Smooth muscle cell (in vitro differentiated cells): ENCODE measurements around the gene MAPRE2. TPM values are rescaled to one million over a fixed set of nuclear protein-coding genes. Genes with fewer than 3 reads are reported as not detected.

Experiments used
- DNase-seq: peaks from one replicate; lab custom pipeline; 2025; ENCODE audit not compliant: unreplicated experiment; lab: John Stamatoyannopoulos, UW
- H2AFZ ChIP-seq: fragments of 200-600 bp; sonication (generic); 2 replicates; pipeline ENCODE4 v1.6.0; 2016; ENCODE audit warnings: antibody characterized with exemption, low read depth, mild to moderate bottlenecking
- H3F3A ChIP-seq: fragments of 200-600 bp; sonication (generic); 2 replicates; pipeline ENCODE4 v1.6.0; 2017; ENCODE audit warnings: antibody characterized with exemption, low read depth
- H3K27ac ChIP-seq: fragments of 200-600 bp; sonication (generic); 2 replicates; pipeline ENCODE4 v1.5.1; 2016; ENCODE audit warnings: low read depth, mild to moderate bottlenecking
- H3K27me3 ChIP-seq: fragments of 200-600 bp; sonication (generic); 2 replicates; pipeline ENCODE4 v1.6.1; 2016; ENCODE audit warnings: low read depth, mild to moderate bottlenecking
- H3K36me3 ChIP-seq: fragments of 200-600 bp; sonication (generic); 2 replicates; pipeline ENCODE4 v1.5.1; 2016; ENCODE audit warnings: low read depth
- H3K4me1 ChIP-seq: fragments of 200-600 bp; sonication (generic); 2 replicates; pipeline ENCODE4 v1.5.1; 2016; ENCODE audit warnings: low read depth
- H3K4me2 ChIP-seq: fragments of 200-600 bp; sonication (generic); 2 replicates; pipeline ENCODE4 v1.6.0; 2016; ENCODE audit warnings: mild to moderate bottlenecking
- H3K4me3 ChIP-seq: fragments of 200-600 bp; sonication (generic); 2 replicates; pipeline ENCODE4 v1.5.1; 2016; ENCODE audit warnings: mild to moderate bottlenecking
- H3K79me2 ChIP-seq: fragments of 200-600 bp; sonication (generic); 2 replicates; pipeline ENCODE4 v1.6.0; 2016; ENCODE audit warnings: low read depth, mild to moderate bottlenecking
- H3K9ac ChIP-seq: fragments of 200-600 bp; sonication (generic); 2 replicates; pipeline ENCODE4 v1.6.0; 2016; ENCODE audit warnings: low read depth
- H3K9me3 ChIP-seq: fragments of 200-600 bp; sonication (generic); replicated peaks from 2 replicates; pipeline ENCODE4 v1.5.1; 2016; ENCODE audit warnings: low read depth
- H4K20me1 ChIP-seq: fragments of 200-600 bp; sonication (generic); 2 replicates; pipeline ENCODE4 v1.6.0; 2016; ENCODE audit warnings: low read depth
- WGBS: methylation state at CpG from one replicate; pipeline ENCODE4 v1.1.7; 2016; ENCODE audit warnings: low lambda C conversion rate; 5-methylcytosine and 5-hydroxymethylcytosine counted together
- polyA plus RNA-seq: library from polyadenylated mRNA; unstranded; fragments of >200 nt; fragmentation: Nextera tagmentation; extraction: Ambion mirVana; gene quantifications from 2 replicates; pipeline ENCODE4 v1.2.1, GENCODE V29; 2016
- total RNA-seq: library from RNA; depleted of rRNA; stranded (reverse); fragments of >200 nt; gene quantifications from 2 replicates; pipeline ENCODE4 v1.2.3, GENCODE V29; 2014
- TF ChIP-seq, protein P1 (sequence below): fragments of 200-600 bp; sonication (generic); IDR thresholded peaks from 2 replicates; pipeline ENCODE4 v1.5.1; 2017; ENCODE audit warnings: borderline replicate concordance, mild to moderate bottlenecking, antibody characterized with exemption; ENCODE audit not compliant: insufficient read depth, poor library complexity, severe bottlenecking

MAPRE2 gene
- total and polyA plus RNA-seq, 2 experiments from 2014 or later: 11.2 to 21.8 TPM

DNA sequence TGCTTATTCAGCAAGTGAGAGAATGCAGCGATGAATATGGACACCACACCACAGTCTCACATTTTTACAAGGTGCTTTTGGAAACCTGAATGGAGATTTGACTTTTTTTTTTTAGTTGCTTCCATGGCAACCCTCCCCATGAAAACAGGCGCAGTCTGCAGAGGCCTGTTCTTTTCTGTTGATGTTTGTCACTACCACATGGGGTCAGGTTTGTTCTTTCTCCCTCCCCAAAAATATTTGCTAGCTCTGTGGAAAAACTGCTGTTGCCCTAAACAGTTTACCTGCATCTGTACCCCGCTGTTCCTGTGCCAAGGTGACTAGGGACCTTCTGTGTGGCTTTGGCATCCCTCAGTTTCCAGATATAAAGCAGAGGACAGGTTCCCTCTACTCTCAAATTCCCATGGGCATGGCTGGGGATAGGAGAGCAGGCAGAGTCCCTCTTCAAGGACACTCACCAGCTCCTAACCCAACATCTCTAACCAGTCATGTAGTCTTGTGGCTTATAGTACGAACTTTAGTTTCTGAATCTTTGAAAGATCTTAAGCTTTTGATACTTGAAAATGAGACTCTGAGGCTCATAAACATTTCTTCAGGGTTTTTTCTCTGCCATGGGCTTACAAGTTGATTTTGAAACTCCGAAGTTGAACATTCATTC is 14.7 kb upstream of the MAPRE2 start:
- Histone ChIP-seq H3K27ac (no peak overlapping the region), H3K4me3 (no peak overlapping the region), H3K9me3 (no peaks in the 10 kb centered on the region), H4K20me1 (no peaks in the 10 kb centered on the region), H3K36me3 (no peaks in the 10 kb centered on the region), H3F3A (no peaks in the 10 kb centered on the region), H3K27me3 (no peaks in the 10 kb centered on the region), H2AFZ (no peak overlapping the region), H3K4me1 (no peaks in the 10 kb centered on the region), H3K4me2 (no peak overlapping the region), H3K9ac (no peak overlapping the region), H3K79me2 (no peaks in the 10 kb centered on the region)
- WGBS: 83% methylated on average over 5 of the region's 5 CpGs
- no peak for DNase-seq
- TF ChIP-seq, protein P1, sequence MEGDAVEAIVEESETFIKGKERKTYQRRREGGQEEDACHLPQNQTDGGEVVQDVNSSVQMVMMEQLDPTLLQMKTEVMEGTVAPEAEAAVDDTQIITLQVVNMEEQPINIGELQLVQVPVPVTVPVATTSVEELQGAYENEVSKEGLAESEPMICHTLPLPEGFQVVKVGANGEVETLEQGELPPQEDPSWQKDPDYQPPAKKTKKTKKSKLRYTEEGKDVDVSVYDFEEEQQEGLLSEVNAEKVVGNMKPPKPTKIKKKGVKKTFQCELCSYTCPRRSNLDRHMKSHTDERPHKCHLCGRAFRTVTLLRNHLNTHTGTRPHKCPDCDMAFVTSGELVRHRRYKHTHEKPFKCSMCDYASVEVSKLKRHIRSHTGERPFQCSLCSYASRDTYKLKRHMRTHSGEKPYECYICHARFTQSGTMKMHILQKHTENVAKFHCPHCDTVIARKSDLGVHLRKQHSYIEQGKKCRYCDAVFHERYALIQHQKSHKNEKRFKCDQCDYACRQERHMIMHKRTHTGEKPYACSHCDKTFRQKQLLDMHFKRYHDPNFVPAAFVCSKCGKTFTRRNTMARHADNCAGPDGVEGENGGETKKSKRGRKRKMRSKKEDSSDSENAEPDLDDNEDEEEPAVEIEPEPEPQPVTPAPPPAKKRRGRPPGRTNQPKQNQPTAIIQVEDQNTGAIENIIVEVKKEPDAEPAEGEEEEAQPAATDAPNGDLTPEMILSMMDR: no peak

DNA sequence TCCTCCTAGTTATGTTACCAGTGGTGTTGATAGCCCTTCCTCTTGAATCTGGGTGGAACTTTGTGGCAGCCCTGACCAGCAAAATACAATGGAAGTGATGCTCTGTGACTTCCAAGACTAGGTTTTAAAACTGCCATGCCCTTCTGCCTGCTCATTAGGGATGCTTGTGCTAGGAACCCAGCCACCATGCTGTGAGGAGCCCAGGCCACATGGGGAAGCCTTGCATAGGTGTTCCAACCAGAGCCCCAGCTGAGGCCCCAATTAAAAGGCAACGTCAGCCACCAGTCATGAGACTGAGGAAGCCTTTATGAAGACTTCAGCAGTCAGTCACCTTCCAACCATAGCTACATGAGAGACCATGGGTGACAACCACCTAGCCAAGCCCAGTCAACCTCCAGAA is 14.0 kb upstream of the MAPRE2 start:
- H3K4me2 ChIP-seq: no peak overlapping the region
- WGBS: 89% methylated on average over 1 of the region's 1 CpG

DNA sequence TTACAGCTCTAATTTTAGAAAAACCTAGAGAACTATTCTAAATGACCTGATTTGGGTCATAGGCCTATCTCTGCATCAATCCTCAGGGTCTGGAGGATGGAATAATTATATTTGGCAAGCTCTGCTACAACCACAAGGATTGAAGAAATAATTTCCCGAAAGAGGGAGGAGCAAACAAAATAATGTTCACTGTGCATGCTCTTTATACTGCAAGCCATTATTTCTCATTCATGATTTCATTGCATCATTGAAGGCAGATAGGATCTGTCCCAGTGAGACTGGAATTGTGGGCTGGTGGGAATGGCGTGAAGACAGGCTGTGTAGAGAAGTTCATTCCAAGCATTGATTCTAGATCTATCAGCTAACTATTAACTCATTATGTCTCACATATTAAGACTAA is 12.7 kb upstream of the MAPRE2 start:
- H3K4me3 ChIP-seq: no peak overlapping the region
- no peaks in the 10 kb centered on the region for H3K9me3 ChIP-seq
- H3F3A ChIP-seq: no peaks in the 10 kb centered on the region
- no peak overlapping the region for H3K9ac ChIP-seq
- H3K27me3 ChIP-seq: no peaks in the 10 kb centered on the region
- H4K20me1 ChIP-seq: no peaks in the 10 kb centered on the region
- no peaks in the 10 kb centered on the region for H3K4me1 ChIP-seq
- H3K36me3 ChIP-seq: no peaks in the 10 kb centered on the region
- TF ChIP-seq, protein P1: no peak
- no peak for DNase-seq
- H3K27ac ChIP-seq: no peak overlapping the region
- WGBS: 88% methylated on average over 2 of the region's 2 CpGs
- H3K4me2 ChIP-seq: no peak overlapping the region
- H3K79me2 ChIP-seq: no peaks in the 10 kb centered on the region
- no peak overlapping the region for H2AFZ ChIP-seq

More for the DNA sequence above, 14.0 kb upstream of the MAPRE2 start:
- Histone ChIP-seq H3K4me3 (no peak overlapping the region), H3K36me3 (no peaks in the 10 kb centered on the region), H3K27ac (no peak overlapping the region), H2AFZ (no peak overlapping the region), H3K9me3 (no peaks in the 10 kb centered on the region), H4K20me1 (no peaks in the 10 kb centered on the region), H3K4me1 (no peaks in the 10 kb centered on the region), H3K9ac (no peak overlapping the region), H3F3A (no peaks in the 10 kb centered on the region), H3K79me2 (no peaks in the 10 kb centered on the region), H3K27me3 (no peaks in the 10 kb centered on the region)
- no peak for DNase-seq
- TF ChIP-seq, protein P1: no peak

GRCh38 chr18:35029103-35029502 is 12.1 kb upstream of the MAPRE2 start:
- H3F3A ChIP-seq: no peaks in the 10 kb centered on the region
- no peak overlapping the region for H3K4me2 ChIP-seq
- no peaks in the 10 kb centered on the region for H4K20me1 ChIP-seq
- 76% methylated on average over 4 of the region's 4 CpGs for WGBS
- H3K9ac ChIP-seq: no peak overlapping the region
- no peaks in the 10 kb centered on the region for H3K27me3 ChIP-seq
- H3K9me3 ChIP-seq: no peaks in the 10 kb centered on the region
- H3K36me3 ChIP-seq: no peaks in the 10 kb centered on the region
- H3K4me1 ChIP-seq: no peaks in the 10 kb centered on the region
- DNase-seq: no peak
- H3K4me3 ChIP-seq: no peak overlapping the region
- H3K27ac ChIP-seq: no peak overlapping the region
- no peak overlapping the region for H2AFZ ChIP-seq
- TF ChIP-seq, protein P1: no peak
- H3K79me2 ChIP-seq: no peaks in the 10 kb centered on the region
